Tongue (tissue), 2 donors: ENCODE data around the gene NRTN. TPM values are rescaled to one million over a fixed set of nuclear protein-coding genes. Genes with fewer than 3 reads are reported as not detected.

Experiments used
- DNase-seq: peaks from one replicate; pipeline ENCODE4 v3.0.0-alpha.2; 2015
- total RNA-seq: library from RNA; depleted of rRNA; stranded (reverse); fragments of >200 nt; gene quantifications from one replicate; pipeline ENCODE4 v1.2.3, GENCODE V29; 2014

The NRTN gene
- total RNA-seq, 1 donor from 2014 or later, result not detected

DNA sequence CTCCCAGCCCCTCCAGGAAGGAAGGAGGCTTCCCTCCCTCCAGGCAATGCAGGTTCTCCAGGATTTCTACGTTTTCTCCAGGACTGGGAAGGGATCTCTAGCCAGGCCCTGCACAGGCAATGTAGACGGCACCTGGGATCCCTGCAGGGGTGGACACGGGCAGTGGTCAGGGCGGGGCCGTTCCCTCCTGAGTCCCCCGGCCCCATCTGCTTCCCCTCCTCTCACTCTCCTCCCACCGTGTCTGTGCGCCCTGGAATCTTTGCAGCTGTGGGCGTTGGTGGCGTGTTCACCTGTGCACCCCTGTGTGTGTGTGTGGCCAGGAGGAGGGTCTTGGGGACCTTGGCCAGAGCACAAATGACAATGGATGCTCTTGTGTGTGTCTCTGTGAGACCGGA, 10.0 kb downstream of the NRTN start:
- no peak for DNase-seq

DNA sequence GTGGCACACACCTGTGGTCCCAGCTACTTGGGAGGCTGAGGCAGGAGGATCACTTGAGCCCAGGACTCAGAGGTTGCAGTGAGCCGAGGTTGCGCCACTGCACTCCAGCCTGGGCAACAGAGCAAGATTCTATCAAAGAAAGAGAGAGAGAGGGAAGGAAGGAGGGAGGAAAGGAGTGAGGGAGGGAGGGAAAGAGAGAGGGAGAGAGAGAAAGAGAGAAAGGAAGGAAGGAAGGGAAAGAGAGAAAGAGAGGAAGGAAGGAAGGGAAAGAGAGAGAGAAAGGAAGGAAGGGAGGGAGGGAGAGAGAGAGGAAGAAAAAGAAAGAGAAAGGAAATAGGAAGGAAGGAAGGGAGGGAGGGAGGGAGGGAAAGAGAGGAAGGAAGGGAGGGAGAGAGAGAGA, 12.4 kb downstream of the NRTN start:
- no peak for DNase-seq

DNA sequence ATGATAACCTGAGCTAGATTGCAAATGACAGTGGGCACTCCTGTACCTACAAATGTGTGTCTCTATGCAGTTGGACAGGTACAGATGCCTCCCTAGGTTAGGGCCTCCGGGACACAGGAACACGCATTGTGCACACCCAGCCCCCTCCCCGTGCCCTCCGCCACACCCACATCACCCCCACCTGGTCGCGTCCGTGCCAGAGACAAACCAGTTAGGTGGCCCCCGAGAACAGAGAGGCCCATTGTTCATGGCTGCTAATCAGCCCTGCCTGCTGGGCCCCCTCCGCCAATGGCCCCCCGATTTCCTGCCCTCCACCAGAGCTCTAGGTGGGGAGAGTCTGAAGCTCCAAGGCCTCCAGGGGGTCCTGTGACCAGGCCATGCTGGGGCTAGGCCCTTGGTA, 13.7 kb downstream of the NRTN start:
- no peak for DNase-seq

DNA sequence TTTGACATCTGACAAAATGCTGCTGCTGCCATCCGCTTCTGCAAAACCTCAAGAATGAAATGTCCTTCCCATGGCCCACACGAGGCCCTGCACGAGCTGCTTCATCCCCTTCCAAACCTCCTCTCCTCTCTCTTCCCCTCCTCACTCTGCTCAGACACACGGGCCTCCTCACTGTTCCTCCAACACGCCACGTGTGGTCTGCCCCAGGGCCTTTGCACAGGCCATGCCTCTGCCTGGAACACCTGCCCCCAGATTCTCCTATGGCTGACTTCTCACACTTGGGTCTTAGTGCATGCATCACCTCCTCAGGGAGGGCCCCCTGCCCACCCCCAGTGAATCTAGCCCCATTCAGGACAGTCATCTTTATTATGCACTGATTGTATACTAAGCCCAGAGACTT, 15.9 kb downstream of the NRTN start:
- no peak for DNase-seq

DNA sequence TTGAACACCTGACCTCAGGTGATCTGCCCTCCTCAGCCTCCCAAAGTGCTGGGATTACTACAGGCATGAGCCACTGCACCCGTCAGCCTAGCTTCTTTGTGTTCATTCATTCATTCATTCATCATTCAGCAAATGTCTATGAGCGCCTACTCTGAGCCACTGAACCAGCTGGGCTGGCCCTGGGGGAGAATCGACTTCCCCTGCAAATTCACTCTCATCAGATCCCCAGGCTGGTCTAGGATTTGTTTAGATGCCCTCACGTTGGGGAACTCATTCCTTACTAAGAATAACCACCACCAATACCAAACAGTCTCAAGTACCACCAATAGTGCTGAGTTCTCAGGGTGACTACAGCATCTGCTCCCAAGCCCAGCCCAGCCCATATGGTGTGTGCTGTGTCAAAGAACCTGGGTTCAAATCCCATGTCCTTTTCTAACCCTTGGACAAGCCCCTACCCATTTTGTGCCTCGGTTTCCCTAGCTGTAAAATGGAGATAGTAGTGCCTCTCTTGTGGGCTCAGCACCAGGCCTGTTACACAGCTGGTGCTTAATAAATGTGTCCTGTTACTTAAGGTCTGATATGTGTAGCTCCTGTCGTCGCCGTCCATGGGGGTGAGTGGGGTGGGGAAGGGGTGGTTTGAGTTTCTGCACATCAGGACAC, 16.8 kb downstream of the NRTN start:
- no peak for DNase-seq

DNA sequence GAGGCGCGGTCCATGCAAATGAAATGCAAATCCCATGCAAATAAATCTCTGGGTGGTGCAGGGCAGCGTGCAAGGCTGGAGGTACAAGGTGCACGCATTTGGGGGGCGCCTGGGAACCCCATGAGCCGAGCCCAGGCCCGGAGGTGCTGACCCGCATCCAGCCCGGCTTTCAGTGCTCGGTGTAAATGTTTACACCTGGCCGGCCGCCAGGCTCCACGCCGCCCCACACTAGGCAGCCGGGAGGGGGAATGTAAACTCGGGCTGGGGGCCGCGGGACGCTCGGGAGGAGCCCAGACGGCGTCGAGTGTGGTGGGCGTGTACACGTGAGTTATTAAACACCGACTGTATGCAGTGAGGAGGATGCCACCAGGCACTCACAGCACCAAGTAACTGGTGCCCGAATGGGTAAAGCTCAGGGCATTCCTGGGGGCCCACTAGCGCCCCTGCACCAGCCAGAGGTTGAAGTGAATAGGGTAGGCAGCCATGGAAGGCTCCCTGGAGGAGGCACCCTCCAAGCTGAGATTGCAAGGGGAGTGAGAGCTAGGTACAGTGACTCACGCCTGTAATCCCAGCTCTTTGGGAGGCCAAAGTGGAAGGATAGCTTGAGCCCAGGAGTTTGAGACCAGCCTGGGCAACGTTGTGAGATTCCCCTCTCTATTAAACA, 17.4 kb downstream of the NRTN start:
- DNase-seq, result no peak

DNA sequence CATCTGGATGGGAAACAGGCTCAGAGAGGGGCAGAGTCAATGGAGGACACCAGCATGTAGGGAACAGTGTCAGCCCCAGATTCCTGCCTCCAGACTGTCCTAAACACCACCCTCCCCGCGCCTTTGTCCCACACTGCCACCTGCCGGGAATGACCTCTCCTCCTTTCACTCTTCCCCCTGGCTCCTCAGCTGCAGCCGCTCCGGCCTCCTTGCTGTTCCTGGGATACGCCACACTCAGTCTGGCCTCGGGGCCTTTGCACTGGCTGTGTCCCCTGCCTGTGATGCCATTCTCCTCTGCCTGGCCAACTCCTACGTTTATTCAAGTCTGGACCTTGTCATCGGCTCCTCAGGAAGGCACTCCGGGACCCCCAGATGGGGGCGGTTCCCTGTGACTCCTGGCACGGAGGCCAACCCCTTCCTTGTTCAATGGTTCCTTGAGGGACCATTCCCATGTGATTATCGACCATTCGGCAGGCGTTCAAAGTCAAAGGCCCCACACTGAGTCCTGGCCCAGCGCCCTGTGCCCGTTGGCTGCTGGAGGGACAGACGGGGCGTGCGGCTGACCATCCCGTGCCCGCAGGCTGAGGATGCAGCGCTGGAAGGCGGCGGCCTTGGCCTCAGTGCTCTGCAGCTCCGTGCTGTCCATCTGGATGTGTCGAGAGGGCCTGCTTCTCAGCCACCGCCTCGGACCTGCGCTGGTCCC, 18.9 kb downstream of the NRTN start:
- DNase-seq, result no peak

DNA sequence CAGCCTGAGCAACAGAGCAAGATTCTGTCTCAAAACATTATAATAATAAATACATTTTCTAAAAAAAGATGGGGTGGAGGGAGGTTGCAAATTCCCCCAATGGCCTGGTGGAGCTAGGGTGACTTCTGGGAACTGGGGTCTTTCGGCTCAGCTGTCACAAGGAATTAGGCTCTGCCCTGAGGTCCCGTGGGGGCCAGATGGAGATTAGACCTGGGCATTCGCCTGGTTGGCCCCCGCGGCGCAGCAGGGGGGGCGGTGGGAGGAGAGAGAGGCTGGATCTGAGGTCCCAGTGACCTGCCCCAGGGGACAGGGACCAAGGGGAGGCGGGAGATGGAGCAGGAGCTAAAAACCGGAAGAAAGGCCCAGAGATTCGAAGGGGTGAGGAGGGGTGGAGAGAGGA, 19.9 kb downstream of the NRTN start:
- no peak for DNase-seq

DNA sequence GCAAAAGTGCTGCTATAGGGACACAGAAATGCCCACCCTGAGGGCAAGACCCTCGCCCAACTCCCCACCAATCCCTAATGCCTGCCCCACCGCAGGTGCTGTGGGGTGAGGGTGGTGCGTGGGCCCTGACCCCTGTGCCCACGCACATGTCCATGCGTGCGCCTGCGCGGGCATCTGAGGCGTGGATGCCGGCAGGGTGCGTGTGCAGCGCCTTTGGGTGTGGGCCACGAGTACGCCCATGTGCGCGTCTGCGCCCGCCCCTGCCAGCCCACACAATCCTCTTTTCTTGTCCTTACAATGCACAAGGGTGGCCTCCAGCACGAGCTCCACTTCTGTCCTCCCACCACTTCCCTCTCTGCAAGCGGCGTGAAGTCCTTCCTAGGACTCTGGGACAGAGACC, 20.3 kb downstream of the NRTN start:
- DNase-seq, result no peak

DNA sequence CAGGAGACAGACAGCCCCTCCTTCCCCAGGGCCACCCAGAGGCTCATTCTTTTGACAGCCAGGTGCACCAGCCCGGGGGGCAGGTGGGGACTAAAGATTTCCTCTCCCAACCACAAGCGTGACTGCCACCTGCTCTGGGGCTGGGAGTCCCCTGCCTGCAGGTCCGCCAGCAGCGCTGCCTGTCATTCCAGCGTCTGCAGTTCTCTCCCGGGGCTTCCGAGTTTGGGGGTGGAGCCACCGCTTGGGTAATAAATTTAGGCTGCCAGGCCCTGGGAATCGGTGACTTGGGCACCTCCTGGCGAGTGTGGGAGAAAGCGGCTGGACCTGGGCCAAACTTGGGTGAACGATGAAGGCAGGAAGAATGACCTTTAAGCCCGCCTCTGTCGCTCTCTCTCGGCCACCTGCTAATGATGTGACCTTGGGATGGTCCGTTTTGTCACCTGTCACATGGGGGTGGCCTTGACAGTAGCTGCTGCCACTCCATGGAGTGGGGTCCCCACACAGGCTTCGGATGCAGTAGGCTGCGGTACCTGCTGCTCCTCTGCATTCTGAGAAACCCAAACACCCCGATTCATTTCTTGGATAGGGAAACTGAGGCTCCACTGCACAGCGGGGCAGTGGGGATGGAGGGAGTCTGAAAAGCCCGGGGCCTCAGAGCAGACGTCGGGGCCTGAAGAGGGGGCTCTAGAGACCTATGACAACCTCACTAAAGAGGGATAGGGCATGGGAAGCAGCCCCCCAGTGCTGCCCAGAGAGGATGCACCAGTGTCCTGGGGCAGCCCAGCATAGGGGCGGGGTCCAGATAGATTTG, 21.9 kb downstream of the NRTN start:
- peak; percentile 68 for DNase-seq

DNA sequence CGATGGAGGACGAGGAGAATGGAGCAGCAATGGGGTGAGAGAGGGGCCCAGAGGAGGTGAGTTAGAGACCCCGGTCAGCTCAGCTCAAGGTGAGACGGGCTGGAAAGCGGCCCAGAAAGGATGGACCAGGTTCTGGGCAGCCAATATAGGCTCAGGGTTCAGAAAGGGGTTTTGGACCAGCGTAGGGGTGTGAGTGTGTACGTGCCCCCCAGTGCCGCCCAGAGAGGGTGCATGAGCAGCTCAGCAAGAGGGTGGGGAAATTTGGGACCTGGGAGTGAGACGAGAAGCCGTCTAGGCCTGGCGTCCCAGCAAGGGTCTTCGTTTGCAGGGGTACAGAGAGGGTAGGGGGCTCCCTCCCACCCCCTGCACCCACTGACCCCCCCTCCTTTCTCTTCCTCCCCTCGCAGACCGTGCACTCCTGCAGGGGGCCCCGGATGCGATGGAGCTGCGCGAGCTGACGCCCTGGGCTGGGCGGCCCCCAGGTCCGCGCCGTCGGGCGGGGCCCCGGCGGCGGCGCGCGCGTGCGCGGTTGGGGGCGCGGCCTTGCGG, 22.5 kb downstream of the NRTN start:
- DNase-seq, result no peak

DNA sequence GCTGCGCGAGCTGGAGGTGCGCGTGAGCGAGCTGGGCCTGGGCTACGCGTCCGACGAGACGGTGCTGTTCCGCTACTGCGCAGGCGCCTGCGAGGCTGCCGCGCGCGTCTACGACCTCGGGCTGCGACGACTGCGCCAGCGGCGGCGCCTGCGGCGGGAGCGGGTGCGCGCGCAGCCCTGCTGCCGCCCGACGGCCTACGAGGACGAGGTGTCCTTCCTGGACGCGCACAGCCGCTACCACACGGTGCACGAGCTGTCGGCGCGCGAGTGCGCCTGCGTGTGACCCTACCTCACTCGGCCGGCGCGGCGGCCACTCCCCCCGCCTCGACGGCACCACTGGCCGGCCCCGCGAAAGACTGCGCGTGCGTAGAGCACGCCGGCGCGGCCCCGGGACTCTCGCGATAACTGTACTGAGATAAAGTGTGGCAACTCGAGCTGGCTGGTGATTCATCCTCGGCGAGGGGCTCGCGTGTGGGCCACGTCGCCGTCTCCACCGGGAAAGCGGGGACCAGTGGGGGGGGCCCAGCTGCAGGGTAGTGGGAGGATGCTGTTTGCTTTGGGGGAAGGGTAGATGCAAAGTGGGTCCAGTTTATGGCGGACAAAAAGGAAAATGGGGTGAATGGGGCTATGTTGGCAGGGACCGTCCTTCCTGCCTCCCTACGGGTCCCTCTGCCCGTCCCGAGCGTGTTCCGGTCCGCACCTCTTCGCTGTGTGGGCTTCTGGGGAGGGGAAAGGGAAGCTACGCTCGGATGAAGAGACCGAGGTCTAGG, 23.2 kb downstream of the NRTN start:
- DNase-seq, result peak; percentile 97

DNA sequence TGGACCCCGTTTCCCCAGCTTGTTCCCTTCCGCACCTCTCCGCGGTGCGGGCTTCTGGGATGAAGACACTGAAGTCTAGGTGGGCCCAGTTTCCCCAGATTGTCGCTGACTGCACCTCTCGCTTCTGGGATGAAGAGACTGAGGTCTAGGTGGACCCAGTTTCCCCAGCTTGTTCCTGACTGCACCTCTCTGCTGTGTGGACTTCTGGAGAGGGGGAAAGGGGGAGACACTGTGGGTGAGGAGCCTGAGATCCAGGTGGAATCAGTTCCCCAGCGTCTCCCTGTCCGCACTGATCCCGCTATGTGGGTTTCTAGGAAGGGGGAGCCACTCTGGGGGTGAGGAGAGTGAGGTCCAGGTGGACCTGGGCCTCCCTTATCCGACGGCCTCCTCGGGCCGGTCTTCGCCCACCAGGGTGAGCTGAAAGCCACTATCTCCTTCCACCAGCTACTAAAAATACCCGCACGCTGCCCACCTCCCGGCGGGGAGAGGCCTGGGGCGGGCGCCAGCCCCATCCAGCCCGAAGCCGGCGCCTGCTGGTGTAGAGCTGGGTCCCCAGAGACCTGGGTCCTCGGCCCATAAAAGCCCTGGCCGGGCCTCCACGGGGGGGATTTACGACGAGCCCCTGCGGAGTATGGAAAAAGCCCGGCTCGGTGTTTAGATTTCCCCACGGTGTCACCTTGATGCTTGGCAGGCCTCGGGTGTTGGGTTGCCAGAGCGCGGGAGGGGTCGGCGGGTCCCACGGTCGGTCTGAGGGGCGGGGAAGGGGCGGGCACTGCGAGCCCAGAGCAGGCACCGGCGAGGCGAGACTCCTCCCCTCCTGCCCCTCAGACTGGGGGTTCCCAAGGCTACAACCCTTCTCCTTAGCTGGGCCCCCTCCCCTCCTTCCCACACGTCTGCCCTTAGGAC, 24.0 kb downstream of the NRTN start:
- DNase-seq, result peak; percentile 71

DNA sequence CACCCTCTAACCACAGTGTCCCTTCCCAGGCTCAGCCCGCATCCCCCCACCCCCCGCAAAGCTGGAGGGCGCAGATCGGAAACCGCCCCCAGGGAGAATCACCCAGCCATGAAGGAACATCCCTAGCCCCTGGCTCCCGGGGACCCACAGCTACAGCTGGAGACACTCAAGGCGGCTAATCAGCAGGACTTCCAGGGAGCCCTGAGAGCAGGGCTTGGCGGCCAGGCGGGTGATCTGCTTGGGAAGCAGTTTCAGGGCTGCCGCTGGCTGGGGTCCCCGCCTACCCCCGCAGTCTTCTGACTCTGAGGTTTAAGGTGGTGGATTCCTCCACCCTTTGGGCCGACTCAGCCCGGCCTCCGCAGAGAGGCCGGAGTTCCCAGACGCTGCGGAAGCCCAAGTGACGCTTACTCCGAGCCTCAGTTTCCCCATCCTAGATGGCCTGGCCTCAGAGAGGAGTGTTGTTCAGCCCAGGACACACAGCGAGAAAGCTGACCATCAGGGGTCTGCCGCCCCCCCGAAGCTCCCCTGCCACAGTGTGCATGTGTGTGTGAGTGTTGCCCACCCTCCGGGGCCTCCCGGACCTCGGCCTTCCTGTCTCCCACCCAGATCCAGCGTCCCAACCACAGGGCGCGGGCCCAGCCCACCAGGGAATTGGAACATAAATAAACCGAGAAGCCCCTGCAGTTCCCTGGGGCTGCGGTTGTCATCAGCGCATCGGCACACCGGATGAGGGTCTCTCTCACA, 24.9 kb downstream of the NRTN start:
- DNase-seq, result no peak

DNA sequence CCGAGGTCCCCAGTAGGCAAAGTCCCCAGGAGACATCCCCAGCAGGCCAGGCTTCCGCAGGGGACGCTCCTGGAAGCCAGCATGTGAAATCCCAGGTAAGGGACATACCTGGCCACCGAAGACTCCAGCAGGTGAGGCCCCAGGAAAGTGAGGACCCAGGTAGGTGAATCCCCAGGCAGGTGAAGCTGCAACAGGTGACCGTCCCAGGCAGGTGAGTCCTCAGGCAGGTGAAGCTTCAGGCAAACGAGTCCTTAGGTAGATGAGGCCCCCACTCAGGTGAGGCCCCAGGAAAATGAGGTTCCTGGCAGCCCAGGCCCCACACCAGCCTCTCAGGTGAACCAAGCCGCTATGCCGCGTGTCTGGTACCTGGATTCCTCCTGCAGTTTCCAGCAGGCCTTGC, 26.3 kb downstream of the NRTN start:
- no peak for DNase-seq

DNA sequence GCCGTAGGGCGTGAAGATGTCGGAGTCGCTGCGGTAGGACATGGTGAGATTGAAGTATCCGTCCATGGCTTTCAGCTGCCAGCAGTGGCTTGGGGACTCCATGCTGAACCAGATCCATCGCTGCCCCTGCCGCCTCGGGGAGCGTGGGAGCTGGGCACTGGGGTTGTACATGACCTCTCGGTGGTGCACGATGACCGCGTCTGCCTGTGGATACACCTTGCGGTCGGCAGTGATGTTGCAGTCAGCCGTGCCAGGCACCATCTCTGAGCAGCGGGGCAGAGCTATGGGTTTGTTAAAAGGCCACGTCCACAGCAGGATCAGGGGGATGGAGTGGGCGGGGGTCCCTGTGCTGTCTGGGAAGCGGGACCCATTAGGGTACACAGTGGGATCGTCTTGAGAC, 27.2 kb downstream of the NRTN start:
- DNase-seq, result no peak

DNA sequence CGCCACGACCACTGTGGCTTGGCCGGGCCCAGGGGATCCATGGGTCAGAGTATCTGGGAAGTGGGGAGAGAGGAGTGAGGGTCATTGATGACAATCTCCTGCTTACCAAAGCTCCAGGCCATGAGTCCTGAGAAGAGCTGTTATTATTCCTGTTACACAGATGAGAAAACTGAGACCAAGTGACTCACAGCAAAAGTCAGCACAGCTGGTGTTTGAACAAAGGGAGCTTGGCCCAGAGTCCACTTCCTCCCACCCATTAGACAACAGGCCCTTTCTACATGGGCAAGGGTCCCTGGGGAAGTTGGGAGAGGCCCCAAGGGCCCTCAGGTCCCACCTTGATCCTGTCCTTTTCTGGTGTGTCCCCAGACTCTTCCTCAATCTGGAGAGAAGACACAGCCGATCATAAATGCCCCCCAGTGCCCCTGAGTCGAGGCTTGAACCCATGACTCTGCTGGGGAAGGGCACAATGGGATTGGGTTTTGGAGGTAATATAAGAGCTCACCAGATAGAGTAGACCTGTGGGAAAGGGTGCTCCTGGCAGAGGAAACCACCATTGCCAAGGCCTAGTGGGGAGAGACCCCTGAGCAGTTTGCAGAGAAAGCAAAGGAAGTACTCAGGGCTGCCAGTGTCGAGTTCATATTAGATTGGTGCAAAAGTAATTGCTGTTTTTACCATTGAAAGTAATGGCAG, 27.8 kb downstream of the NRTN start:
- no peak for DNase-seq

DNA sequence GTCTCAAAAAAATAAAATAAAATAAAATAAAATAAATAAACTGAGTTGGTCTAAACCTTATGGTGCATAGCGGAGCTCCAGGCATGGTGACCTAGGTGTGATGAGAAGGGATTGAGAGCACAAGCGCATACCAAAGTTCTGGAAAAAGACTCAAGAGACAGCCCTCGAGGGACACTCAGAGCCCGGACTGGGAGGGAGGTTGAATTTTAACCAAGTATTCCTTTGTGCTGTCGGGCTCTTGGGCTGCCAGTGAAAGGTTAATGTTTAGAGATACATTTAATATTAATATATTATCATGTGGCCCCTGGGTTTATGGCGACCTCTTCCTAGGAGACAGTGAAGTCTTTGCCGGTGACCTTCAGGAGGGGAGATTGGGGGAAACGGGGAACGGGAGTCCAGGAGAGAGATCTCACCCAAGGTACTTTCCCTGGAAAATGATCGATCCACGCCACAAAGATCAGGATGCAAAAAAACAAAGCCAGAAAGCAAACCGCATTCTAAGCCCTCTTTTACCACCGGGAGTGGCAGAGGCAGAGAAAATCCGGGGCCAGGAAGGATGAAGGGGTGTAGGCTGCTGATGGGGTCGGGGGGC, 33.0 kb downstream of the NRTN start:
- DNase-seq, result no peak
